Thyroid gland (tissue), 4 donors: Measurements from ENCODE around the gene TMEM220.

Source experiments
- POLR2A ChIP-seq, 2 donors: fragments of 450-650 bp; IDR thresholded peaks; one replicate each; pipeline ENCODE4 v1.6.1; 2017; ENCODE audit warnings: antibody characterized with exemption in 2 of 2, mild to moderate bottlenecking in 2 of 2, moderate library complexity in 1 of 2
- TF ChIP-seq, protein P1 (sequence below), 6 experiments: fragments of 200-600 bp in 3 of 6; fragments of 450-650 bp in 3 of 6; sonication (generic) in 3 of 6; IDR thresholded peaks; one replicate each; pipeline ENCODE4 v1.5.1; 2016 to 2019; ENCODE audit warnings: antibody characterized with exemption in 6 of 6, mild to moderate bottlenecking in 2 of 6, inconsistent platforms in 1 of 6, moderate library complexity in 1 of 6

DNA sequence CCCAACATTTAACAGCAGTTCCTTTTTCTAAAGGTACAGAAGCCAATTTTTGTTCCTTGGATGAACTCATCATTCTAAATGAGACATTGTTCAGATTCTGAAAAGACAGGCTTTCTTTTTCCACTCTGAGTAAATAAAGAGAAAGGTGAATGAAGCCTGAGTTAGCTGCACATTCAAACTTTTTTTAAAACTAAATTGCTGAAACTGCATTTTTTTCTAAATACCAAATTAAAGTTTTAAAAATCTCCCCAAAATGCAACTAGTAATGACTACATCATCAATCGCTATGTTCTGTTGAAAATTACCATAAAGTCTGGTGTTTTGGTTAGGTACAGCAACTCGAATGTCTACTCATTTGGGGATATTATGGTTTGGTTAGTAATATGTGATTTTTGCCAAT is 42.3 kb downstream of the TMEM220 start:
- TF ChIP-seq POLR2A (IDR thresholded peaks at IDR 0.05), result no peak
- TF ChIP-seq, protein P1, sequence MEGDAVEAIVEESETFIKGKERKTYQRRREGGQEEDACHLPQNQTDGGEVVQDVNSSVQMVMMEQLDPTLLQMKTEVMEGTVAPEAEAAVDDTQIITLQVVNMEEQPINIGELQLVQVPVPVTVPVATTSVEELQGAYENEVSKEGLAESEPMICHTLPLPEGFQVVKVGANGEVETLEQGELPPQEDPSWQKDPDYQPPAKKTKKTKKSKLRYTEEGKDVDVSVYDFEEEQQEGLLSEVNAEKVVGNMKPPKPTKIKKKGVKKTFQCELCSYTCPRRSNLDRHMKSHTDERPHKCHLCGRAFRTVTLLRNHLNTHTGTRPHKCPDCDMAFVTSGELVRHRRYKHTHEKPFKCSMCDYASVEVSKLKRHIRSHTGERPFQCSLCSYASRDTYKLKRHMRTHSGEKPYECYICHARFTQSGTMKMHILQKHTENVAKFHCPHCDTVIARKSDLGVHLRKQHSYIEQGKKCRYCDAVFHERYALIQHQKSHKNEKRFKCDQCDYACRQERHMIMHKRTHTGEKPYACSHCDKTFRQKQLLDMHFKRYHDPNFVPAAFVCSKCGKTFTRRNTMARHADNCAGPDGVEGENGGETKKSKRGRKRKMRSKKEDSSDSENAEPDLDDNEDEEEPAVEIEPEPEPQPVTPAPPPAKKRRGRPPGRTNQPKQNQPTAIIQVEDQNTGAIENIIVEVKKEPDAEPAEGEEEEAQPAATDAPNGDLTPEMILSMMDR (IDR thresholded peaks at IDR 0.05), result no peak
